Fibroblast of mammary gland (primary cell): ENCODE measurements around the gene XYLT1.

ENCODE experiments used
- DNase-seq: peaks from one replicate; pipeline ENCODE4 v3.0.0-alpha.2; 2010; ENCODE audit warnings: low read depth
- H3K4me3 ChIP-seq: 2 replicates; pipeline ENCODE4 v1.5.1; 2011; ENCODE audit warnings: low read depth, mild to moderate bottlenecking, low read length, moderate library complexity; ENCODE audit not compliant: control insufficient read depth
- CTCF ChIP-seq: conservative IDR thresholded peaks from 2 replicates; pipeline ENCODE4 v1.5.1; 2011; ENCODE audit warnings: low read depth, low read length, inconsistent platforms; ENCODE audit not compliant: control insufficient read depth, insufficient read depth

XYLT1 gene

GRCh38 chr16:17380613-17381012, 90.1 kb downstream of the XYLT1 start:
- H3K4me3 ChIP-seq: no peak overlapping the region
- DNase-seq: no peak
- TF ChIP-seq CTCF: no peak

- no peak for TF ChIP-seq CTCF
- H3K4me3 ChIP-seq: no peak overlapping the region
- DNase-seq: peak; percentile 77
Measured at GRCh38 chr16:17379121-17379571, 91.6 kb downstream of the XYLT1 start.

- no peak for TF ChIP-seq CTCF
- DNase-seq: peak; percentile 59
- no peak overlapping the region for H3K4me3 ChIP-seq
Measured at GRCh38 chr16:17377360-17378324, 93.1 kb downstream of the XYLT1 start.

GRCh38 chr16:17375461-17376304, 95.1 kb downstream of the XYLT1 start:
- no peak for TF ChIP-seq CTCF
- no peak for DNase-seq
- H3K4me3 ChIP-seq: no peak overlapping the region

- no peak for DNase-seq
- no peak overlapping the region for H3K4me3 ChIP-seq
- TF ChIP-seq CTCF: no peak
Measured at GRCh38 chr16:17374668-17375255, 96.0 kb downstream of the XYLT1 start.

GRCh38 chr16:17373533-17373932, 97.2 kb downstream of the XYLT1 start:
- no peak for TF ChIP-seq CTCF
- DNase-seq: no peak
- no peak overlapping the region for H3K4me3 ChIP-seq
